GM19395 (cell line): ENCODE measurements around the gene HIRA.

Experiments
- ATAC-seq: cut with Tn5 transposase; IDR thresholded peaks from one replicate; pipeline ENCODE4 v1.9.1; 2021; ENCODE audit warnings: mild to moderate bottlenecking, moderate library complexity; ENCODE audit not compliant: unreplicated experiment

HIRA gene

DNA sequence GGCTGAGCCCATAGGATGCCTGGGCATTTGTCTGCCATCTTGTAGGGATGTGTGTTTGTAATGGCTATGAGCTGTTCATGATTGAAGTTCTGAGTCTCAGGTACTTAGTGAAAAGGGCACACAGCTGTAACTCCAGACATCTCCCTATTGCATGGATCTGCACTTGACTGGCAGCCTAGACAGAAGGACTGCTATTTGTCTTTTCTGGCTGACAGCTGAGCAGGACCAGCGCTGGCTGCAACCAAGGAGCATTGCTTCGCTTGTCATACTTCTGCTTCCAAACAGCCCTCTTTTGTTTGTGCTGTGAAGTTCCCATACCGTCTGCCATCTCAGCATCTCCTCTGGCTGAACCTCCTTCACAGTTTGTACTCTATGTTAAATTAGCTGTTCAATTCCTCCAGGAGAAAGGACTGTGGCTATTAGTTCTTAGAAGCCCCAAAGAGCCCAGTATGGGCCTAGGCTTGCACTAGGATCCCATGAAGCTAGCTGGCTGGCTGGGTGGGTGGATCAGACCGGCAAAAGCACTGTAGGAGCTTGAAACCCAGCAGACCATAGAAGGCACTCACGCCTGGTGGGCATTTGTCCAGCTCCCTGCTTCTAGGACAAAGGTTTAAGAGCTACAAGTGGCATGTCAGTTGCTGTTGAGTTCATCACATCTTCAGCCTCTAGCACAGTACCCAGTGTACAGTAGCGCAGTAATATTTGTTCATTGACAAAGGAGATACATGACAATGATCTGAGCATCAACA lies 20.4 kb downstream of the HIRA start:
- no peak for ATAC-seq

DNA sequence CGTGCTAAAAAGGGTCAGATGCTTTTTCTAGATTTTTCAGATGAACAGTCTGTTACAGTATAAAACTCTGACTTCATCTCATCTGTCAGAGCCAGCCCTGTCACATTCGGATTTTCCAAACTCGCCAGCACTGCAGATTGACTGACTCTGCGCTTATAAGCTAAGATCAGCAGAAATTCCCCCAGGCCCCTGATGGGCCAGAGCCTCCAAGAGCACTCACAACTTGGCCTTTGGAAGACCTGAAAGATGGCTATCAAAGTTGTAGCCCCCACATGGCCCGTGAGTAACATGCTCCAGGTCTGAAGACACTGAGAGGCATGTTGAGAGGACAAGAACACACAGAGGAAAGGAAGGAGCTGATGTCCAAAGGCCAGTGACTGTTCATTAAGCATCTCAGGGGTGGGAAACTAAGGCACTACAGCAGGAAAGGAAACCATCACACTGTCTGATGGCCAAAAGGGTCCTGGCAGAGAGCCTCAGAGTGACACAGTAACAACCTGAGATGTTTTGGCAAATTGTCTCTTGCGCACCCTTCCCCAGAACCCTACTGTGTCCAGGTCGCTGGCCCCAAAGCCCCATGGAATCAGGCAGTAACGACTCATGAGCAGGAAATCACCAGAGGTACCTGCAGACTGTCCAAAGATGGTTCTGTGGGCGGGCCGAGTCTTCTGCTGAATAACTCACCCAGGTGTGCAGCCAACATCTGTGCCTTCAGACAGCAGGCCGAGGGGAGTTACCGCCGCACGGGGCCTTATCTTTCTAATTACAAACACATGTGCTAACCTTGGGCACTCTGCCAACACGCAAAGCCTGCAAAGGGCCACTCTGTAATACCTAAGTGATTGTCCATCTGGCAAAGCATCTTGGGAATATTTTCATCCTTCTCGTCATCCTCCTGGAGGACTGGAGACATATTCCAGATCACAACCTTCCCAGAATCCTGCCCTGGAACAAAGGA lies 23.6 kb downstream of the HIRA start:
- ATAC-seq: no peak

DNA sequence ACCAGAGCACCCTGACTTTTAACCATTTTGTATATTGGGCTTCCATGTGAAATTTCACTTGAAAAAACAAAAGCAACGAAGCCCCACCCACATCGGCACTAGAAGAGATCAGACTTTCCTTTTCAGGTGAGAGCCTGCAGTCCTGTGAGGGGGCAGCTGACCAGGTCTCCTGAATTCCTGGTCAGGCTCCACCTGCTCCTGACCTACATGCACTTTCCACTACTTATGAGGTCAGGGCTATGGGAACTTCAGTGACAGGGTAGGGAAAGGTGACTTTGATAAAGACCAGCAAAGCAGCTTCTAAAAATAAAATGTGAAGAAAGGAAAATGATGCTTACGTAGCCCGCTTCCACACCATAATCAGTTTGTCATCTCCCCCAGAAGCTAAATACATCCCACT lies 24.7 kb downstream of the HIRA start:
- ATAC-seq: no peak

DNA sequence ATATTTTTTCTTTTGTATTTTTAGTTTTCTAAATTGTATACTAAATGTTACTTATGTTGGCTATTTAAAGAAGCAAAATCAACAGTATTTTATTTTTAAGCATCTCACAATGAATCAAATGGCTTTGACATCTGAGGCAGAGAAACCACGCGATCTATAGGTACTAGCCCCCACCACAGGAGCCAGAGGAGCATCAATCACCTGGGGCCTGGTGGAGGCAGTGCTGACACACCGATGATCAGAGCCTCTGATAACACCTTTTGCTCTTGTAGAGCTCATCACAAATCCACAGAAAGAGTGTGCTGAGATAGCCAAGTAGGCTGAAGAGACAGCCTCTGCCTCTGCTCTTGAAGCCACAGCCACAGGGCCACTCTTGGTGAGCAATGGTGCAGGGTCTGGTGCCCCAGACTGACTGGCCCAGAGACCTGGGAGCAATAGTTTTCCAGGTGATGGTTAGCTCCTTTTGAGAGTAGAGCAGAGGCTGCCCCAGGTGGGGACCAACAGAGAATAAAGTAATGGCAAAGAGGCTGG lies 25.2 kb downstream of the HIRA start:
- no peak for ATAC-seq

DNA sequence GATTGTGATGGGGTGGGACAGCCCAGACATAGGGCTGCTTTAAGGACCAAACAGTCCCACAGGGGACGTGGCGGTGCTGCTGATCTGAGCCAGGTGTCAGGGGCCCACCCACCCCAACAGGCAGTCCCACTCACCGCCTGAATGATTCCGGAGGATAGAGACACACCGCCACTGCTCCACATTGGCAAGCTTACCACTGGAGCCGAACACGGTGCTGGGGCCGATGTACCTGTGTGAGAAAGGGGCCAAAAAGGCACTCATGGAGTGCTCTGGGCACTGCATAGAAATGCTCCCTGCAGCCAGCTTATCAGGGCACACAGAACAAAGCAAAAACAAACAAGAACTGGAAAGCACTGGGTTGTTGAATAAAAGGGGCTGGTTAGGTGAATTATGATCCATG lies 25.9 kb downstream of the HIRA start:
- ATAC-seq: no peak

DNA sequence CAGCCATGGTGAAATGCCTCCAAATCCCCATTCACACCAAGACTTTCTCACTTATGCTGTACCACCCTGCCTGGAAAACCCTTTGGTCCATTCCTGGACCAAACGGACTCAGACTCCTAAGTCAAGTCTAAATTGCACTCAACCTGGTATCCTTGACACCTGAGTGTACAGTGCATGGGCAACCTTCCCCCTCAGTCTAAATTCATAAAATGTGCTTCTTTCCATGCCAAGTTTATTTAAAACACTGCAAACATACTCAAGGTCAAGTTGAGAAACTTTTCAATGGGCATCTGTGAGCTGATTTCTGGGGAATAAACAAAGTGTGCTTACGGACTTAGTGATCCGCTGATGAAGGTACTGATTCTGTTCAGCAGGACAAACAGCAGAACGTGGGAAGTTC lies 26.4 kb downstream of the HIRA start:
- ATAC-seq: no peak

DNA sequence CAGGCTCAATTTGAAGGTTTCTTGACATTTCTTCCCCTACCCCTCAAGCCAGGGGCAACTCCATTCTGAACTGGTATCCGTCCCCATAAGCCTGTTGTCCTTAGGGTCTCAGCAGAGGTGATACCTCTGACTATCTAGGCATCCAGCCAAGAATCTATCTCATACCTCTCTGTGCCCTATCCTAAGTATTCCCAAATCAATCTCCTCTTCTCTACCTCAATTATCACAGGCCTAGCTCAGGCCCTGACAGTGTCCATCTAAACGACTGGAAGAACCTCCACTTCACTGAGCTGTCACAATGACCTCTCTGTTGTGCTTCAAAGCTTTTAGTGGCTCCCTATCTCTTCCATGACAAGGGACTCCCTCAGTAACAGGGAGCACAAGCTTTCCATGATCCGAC lies 26.9 kb downstream of the HIRA start:
- ATAC-seq: no peak

DNA sequence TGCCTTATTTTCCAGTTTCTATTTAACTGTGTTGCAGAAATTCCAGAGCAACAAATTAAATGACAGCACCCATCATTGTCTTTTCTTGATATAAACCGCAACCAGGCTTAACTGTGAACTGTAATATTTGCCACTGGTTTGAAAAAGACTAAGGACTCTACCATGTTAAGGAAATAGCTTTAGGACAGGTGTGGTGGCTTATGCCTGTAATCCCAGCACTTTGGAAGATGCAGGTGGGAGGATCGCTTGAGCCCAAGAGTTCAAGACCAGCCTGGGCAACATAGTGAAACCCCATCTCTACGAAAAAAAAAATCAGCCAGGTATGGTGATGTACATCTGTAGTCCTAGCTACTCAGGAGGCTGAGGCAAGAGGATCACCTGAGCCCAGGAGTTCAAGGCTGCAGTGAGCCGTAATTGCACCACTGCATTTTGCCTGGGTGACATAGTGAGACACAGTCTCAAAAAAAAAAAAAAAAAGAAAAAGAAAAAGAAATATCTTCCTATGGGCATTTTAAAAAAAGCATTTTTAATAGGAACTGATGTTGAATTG lies 28.8 kb downstream of the HIRA start:
- ATAC-seq: no peak

DNA sequence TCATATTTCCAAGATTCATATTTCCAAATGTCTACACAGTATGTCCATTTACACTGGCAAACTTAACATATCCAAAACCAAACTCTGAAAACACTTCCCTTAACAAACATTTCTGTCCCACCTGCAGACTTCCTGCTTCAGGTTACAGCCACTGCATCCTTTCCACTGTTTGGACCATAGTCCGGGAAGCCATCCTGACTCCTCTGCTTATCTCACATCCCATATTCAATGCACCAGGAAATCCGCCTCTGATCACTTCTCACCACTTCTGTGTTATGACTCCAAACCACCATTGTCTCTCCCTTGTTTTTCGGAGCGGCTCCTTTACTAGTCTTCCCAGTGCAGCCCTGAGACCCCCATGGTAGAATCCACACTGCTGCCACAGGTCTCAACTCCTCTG lies 30.1 kb downstream of the HIRA start:
- no peak for ATAC-seq

DNA sequence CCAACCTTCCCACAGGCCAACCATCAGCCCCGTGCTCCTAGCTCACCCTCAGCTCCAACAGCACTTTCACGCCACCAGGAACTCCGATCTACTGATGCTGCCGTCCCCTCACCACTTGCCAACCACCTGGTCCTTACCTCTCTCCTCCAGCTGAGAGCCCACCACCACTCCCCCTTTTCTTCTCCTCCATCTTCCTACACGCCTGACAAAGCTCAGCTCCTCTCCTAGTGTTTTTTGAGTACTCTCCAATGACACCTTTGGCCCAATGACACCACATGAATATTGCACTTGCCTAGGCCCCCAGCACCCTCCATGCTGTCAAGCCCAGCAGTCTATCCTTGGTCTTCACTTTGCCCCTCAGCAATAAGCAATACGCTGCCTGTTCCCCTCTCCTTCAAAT lies 30.7 kb downstream of the HIRA start:
- no peak for ATAC-seq

DNA sequence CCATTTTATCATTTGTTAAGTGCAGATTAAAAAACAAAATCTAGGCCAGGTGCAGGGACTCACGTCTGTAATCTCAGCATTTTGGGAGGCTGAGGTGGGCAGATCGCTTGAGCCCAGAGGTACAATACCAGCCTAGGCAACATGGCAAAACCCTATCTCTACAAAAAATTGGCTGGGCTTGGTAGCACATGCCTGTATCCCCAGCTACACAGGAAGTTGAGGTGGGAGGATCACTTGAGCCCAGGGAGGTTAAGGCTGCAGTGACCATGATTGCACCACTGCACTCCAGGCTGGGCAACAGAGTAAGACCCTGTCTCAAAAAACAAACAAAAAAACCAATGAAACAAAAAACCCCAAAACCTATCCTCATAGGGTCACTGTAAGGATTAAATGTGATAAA lies 32.9 kb downstream of the HIRA start:
- no peak for ATAC-seq

DNA sequence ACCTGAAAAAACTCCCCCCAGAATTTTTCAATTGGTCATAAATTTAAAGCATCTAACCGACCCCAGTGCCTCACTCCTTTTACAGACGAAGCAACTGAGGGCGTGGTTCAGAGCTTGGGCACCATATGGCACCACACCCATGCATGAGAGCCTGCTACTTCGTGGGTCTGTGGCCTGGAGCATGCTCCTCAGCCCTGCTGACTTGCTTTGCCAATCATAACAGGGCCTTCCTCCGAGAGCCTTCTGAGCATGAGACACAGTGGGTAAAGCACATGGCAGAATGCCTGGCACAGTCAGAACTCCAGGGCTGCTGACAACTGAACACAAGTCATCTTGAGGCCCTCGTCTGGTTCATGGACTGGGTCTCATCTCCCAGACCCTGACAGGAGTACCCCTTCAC lies 33.3 kb downstream of the HIRA start:
- no peak for ATAC-seq

DNA sequence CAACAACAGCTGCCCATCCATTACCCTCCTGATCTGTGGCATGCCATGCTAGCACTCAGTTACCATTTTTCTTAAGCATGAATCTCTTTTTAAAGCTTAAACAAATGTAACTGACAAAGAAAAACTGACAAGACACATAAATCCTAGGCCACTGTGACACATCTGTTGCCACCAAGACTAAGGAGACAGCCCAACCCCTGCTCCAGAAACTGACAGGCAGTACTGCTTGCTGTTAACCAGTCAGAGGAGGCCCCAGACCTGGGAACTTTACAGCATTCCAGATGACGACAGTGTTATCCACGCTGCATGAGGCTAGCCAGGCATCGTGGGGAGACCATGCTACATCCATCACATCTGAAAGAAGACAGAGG lies 33.8 kb downstream of the HIRA start:
- no peak for ATAC-seq

DNA sequence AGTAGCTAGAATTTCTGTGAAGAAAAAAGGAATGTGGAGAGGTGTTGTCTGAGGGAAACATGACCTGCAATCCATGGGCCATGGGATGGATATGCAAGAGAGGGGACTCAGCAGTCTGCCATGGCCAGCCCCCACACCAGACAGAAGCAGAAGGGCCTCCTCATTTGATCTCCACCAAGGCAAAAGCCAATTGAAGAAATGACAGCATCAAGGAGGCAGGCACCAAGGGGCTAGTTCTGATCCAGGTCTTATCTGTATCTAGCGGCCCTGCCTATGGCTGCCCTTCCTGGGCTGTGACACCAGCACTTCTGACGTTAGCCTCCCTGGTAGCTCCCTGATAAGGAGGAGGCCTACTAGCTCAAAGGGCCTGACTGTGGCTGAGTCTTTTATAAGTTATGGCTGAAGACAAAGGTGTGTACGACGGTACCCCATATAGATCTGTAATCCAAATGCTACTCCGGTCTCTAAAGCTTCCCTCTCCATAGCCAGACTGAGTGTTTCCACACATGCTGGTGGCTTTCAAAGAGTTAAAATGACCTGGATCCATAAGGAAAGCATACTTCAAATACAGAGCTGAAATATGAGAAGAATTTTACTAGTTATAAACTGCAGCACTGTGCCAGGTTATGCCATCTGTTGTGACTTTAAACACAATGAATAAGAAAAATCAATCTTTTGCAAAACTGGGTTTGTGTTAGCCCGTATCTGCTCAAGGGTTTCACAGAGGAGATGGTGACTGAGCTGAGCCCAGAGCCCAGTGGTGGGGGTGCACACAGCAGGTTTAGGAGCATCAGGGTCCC lies 34.4 kb downstream of the HIRA start:
- ATAC-seq: no peak

DNA sequence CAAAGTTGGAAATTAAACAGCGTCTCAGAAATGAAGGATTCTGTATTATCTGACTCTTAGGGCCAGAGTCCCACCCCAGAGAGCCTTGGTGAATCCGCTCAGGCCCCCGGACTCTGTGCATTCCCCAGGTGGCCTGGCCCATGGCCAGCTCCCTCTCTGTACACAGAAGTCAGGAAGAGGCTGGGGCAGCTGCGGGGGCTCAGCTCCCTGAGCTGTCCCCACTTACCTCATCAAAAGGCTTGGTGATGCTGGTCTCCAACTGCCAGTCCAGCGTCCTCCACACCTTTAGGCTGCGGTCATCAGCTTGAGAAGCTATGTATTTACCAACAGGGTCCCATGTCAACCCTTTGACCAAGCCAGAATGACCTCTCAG lies 35.0 kb downstream of the HIRA start:
- no peak for ATAC-seq

DNA sequence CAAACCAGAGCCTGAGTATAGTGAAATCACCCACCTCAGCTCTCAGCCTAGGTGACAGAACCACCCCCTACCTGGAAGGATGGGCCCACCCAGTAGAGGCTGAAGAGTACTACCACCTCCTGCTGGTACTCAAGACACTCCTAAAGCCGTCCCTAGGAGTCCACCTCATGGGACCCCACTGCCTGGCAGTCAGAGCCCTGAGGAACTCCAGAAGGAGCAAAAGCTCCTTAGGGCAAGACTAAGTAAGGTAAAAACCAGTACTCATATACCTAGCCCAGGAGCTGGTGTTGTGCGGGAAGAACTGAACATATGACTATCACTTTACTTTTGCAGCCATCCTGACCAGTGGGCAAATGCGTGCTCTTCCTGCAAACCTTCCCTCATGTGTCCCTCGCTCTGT lies 36.3 kb downstream of the HIRA start:
- ATAC-seq: no peak

DNA sequence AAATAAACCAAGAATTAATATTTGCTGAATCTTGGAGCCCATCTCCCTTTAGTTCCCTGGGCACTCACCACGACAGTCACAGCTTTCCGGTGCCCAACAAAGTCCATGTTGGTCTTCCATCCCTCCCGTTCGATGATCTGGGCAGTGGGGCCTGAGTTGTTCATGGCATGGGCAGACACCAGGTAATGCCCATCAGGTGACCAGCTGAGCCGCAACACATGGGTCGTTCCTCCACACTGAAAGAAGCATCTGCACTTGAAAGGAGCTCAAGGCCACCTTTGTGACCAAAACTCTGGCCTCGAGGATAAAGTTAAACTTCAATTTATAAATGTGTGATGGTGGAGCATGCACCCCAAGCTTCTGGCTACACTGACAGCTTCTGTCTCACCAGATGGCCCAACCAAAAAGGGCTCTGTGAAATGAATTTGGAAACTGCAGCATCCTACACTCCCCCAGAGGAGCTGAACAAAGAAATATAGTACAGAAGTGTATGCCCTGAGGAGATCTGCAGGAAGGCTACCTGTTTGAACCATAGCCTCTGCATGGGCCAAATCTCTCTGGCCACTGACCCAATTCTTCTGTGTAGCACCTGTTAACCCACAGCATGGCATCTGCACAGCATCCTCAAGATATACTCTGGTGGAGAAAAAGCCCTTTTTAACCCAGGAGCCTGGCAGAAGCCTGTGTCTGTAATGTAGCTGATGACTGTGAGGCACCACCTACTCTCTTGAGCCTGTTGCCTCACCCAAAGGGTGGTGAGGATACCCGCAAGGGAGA lies 37.1 kb downstream of the HIRA start:
- ATAC-seq: no peak

DNA sequence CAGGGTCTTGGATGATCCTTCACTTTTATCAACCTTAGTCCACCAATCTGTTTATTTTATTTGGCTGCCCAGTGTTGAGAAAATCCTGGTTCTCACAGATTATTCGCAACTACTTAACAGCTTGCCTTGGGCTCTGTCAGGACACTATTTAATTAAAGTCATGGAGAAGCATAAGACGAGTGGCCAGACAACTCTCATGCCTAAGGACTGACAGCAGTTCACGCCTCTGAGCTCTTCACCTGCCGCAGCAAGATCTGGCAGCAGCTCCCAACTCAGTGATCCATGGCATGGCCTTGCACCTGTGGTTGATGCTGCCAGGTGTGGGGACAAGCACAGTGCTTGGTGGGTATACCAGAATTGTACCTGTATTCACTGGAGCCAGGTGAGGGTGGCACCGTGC lies 37.8 kb downstream of the HIRA start:
- no peak for ATAC-seq

DNA sequence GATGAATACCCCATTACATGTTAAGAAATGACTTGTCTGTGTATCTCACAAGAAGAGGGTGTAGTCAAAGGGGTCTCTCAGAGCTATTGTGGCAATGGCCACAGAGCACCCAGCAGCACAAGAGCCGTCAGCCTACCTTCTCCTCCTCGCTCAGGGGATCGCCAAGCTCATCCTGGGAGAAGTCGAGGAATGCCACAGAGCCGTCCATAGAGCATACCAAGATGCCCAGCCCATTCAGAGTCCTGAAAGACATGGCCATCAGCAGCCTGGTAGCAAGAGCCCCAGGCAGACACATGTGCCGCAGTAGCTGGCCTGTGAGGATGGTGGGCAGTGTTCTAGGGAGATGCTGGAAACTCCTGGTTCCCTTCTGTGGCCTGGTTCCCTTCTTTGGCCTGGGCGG lies 44.0 kb downstream of the HIRA start:
- no peak for ATAC-seq

DNA sequence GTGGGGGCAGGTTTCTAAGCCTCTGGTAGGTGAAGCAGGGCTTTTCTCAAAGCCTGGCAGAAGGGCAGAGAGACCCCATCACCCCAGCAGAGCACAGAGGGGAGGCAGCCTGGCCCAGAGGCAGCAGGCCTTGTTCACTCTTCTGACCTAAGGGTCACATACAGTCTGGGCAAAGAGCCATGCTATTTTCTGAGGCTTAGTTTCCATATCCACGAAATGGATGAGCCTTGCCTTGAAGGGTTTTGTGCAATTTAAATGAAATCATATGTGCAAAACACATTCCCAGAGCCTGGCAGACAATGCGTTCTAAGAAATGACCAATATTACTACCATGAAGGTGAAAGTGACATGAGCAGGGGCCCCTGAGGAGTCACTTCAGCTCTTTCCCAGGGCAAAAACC lies 44.5 kb downstream of the HIRA start:
- ATAC-seq: no peak
